ENCODE data around the gene ITPR2. TPM values are rescaled to one million over a fixed set of nuclear protein-coding genes. Genes with fewer than 3 reads are reported as not detected.

ITPR2 gene
- polyA plus RNA-seq, 1 of the 3 experiments (the other 2 are of a cell fraction), result 2.3 TPM

DNA sequence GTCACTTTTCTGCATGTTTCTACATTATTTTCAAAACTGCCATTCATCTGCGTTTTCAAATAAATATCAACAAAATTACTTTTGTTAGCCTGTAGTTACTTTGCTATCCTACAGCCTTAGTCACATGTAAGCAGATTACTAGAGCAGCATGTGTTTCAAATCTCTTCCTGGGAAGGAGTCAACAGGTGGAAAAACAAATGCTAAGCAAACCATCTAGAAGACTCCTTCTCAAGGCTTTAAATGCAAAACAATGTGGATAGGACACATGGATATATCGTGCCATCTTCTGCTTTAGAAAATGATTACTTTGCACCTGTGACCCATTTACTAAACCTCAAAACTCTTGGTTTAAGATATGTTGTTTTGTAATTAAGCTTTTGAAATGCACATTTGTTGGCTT lies 528.7 kb downstream of the ITPR2 start:
- POLR2A ChIA-PET, result no interaction called here
- DNase-seq, result no peak
- CTCF ChIA-PET, result interaction anchor here (0.6 to 0.7 kb wide), 2 partner anchors 130 to 220 kb away, joined by 3 read pairs; no protein-coding TSS in a partner anchor
- peaks cover 5% of the 10 kb centered on the region for H3F3A ChIP-seq (replicated peaks; ENCODE audit: insufficient read depth)
- TF ChIP-seq, protein P1, sequence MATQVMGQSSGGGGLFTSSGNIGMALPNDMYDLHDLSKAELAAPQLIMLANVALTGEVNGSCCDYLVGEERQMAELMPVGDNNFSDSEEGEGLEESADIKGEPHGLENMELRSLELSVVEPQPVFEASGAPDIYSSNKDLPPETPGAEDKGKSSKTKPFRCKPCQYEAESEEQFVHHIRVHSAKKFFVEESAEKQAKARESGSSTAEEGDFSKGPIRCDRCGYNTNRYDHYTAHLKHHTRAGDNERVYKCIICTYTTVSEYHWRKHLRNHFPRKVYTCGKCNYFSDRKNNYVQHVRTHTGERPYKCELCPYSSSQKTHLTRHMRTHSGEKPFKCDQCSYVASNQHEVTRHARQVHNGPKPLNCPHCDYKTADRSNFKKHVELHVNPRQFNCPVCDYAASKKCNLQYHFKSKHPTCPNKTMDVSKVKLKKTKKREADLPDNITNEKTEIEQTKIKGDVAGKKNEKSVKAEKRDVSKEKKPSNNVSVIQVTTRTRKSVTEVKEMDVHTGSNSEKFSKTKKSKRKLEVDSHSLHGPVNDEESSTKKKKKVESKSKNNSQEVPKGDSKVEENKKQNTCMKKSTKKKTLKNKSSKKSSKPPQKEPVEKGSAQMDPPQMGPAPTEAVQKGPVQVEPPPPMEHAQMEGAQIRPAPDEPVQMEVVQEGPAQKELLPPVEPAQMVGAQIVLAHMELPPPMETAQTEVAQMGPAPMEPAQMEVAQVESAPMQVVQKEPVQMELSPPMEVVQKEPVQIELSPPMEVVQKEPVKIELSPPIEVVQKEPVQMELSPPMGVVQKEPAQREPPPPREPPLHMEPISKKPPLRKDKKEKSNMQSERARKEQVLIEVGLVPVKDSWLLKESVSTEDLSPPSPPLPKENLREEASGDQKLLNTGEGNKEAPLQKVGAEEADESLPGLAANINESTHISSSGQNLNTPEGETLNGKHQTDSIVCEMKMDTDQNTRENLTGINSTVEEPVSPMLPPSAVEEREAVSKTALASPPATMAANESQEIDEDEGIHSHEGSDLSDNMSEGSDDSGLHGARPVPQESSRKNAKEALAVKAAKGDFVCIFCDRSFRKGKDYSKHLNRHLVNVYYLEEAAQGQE (IDR thresholded peaks at IDR 0.05; ENCODE audit: low read depth, low read length), result no peak
- TF ChIP-seq, protein P2, sequence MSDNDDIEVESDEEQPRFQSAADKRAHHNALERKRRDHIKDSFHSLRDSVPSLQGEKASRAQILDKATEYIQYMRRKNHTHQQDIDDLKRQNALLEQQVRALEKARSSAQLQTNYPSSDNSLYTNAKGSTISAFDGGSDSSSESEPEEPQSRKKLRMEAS (IDR thresholded peaks at IDR 0.05; ENCODE audit: low read depth), result no peak
- TF ChIP-seq TCF12 (IDR thresholded peaks at IDR 0.05) (no peak), POLR2AphosphoS5 (IDR thresholded peaks at IDR 0.05; ENCODE audit: low read depth, low read length) (no peak), RXRA (IDR thresholded peaks at IDR 0.05; ENCODE audit: borderline replicate concordance, low read depth) (no peak), TAF1 (IDR thresholded peaks at IDR 0.05; ENCODE audit: borderline replicate concordance, low read depth, low read length) (no peak), MEF2A (IDR thresholded peaks at IDR 0.05; ENCODE audit: borderline replicate concordance, low read depth) (no peak), EP300 (IDR thresholded peaks at IDR 0.05; ENCODE audit: borderline replicate concordance in 1 of 2, low read depth in 1 of 2, low read length in 1 of 2) (no peak), YY1 (IDR thresholded peaks at IDR 0.05; ENCODE audit: low read depth) (no peak), MXI1 (IDR thresholded peaks at IDR 0.05; ENCODE audit: low read depth, low read length) (no peak), FOXJ3 (CRISPR knock-in tag; IDR thresholded peaks at IDR 0.05) (no peak), TEAD4 (IDR thresholded peaks at IDR 0.05; ENCODE audit: borderline replicate concordance, insufficient read depth) (no peak), GABPA (IDR thresholded peaks at IDR 0.05; ENCODE audit: low read depth) (no peak), RAD21 (IDR thresholded peaks at IDR 0.05; ENCODE audit: low read length) (no peak), GATA2 (CRISPR knock-in tag; IDR thresholded peaks at IDR 0.05) (no peak), ELF1 (IDR thresholded peaks at IDR 0.05) (no peak)
- TF ChIP-seq, protein P3, sequence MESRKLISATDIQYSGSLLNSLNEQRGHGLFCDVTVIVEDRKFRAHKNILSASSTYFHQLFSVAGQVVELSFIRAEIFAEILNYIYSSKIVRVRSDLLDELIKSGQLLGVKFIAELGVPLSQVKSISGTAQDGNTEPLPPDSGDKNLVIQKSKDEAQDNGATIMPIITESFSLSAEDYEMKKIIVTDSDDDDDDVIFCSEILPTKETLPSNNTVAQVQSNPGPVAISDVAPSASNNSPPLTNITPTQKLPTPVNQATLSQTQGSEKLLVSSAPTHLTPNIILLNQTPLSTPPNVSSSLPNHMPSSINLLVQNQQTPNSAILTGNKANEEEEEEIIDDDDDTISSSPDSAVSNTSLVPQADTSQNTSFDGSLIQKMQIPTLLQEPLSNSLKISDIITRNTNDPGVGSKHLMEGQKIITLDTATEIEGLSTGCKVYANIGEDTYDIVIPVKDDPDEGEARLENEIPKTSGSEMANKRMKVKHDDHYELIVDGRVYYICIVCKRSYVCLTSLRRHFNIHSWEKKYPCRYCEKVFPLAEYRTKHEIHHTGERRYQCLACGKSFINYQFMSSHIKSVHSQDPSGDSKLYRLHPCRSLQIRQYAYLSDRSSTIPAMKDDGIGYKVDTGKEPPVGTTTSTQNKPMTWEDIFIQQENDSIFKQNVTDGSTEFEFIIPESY (IDR thresholded peaks at IDR 0.05; ENCODE audit: borderline replicate concordance, low read depth), result no peak
- TF ChIP-seq, protein P4, sequence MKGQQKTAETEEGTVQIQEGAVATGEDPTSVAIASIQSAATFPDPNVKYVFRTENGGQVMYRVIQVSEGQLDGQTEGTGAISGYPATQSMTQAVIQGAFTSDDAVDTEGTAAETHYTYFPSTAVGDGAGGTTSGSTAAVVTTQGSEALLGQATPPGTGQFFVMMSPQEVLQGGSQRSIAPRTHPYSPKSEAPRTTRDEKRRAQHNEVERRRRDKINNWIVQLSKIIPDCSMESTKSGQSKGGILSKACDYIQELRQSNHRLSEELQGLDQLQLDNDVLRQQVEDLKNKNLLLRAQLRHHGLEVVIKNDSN (IDR thresholded peaks at IDR 0.05; ENCODE audit: borderline replicate concordance, low read depth), result no peak
- TF ChIP-seq, protein P5, sequence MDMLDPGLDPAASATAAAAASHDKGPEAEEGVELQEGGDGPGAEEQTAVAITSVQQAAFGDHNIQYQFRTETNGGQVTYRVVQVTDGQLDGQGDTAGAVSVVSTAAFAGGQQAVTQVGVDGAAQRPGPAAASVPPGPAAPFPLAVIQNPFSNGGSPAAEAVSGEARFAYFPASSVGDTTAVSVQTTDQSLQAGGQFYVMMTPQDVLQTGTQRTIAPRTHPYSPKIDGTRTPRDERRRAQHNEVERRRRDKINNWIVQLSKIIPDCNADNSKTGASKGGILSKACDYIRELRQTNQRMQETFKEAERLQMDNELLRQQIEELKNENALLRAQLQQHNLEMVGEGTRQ (IDR thresholded peaks at IDR 0.05; ENCODE audit: borderline replicate concordance, low read depth, low read length), result no peak
- H3K4me1 ChIP-seq (ENCODE audit: control insufficient read depth in 1 of 2, insufficient read depth in 2 of 2, low read depth in 1 of 2, low read length in 1 of 2), result 0 out of 4 replicates have a peak, but pooled peaks cover 0 to 4% of the 10 kb centered on the region in 2 experiments
- no peaks in the 10 kb centered on the region for H3K36me3 ChIP-seq (replicated peaks in 1 of 2; ENCODE audit: control insufficient read depth in 1 of 2, insufficient read depth in 2 of 2, low read length in 1 of 2)
- H3K4me3 ChIP-seq (ENCODE audit: low read depth in 2 of 2, low read length in 1 of 2), result no peak overlapping the region
- no peaks in the 10 kb centered on the region for H3K27me3 ChIP-seq (ENCODE audit: insufficient read depth)
- no peaks in the 10 kb centered on the region for H3K79me2 ChIP-seq (ENCODE audit: insufficient read depth)
- H3K9me3 ChIP-seq, result no peaks in the 10 kb centered on the region
- WGBS (ENCODE audit: low lambda C conversion rate), result 75% methylated on average over 2 of the region's 2 CpGs
- no peaks in the 10 kb centered on the region for H4K20me1 ChIP-seq (ENCODE audit: insufficient read depth)
- no peak overlapping the region for H2AFZ ChIP-seq (ENCODE audit: low read depth)
- H3K27ac ChIP-seq (ENCODE audit: low read depth in 2 of 2, low read length in 1 of 2), result no peak overlapping the region
- no peak overlapping the region for H3K4me2 ChIP-seq
- no peak overlapping the region for H3K9ac ChIP-seq
- no peaks in the 10 kb centered on the region for H3K9me2 ChIP-seq
